Fibroblast of the aortic adventitia (primary cell): ENCODE measurements around the gene ABCC3. TPM values are rescaled to one million over a fixed set of nuclear protein-coding genes. Genes with fewer than 3 reads are reported as not detected.

ENCODE experiments used
- DNase-seq: peaks from one replicate; pipeline ENCODE4 v3.0.0-alpha.2; 2010; ENCODE audit warnings: low read depth
- H3K4me3 ChIP-seq: 2 replicates; pipeline ENCODE4 v1.5.1; 2011; ENCODE audit warnings: low read depth, mild to moderate bottlenecking, control low read depth, low read length, moderate library complexity
- total RNA-seq: library from RNA; depleted of rRNA; stranded (reverse); fragments of >200 nt; gene quantifications from 2 replicates; pipeline ENCODE4 v1.2.3, GENCODE V29; 2012; ENCODE audit warnings: low replicate concordance
- TF ChIP-seq, protein P1 (sequence below): IDR thresholded peaks from 2 replicates; pipeline ENCODE4 v1.5.1; 2011; ENCODE audit warnings: mild to moderate bottlenecking, low read length, control low read depth, inconsistent platforms; ENCODE audit not compliant: insufficient read depth

ABCC3 gene
- total RNA-seq, 1 donor: 12.5 TPM

GRCh38 chr17:50619489-50619888 is 15.2 kb upstream of the ABCC3 start:
- TF ChIP-seq, protein P1, sequence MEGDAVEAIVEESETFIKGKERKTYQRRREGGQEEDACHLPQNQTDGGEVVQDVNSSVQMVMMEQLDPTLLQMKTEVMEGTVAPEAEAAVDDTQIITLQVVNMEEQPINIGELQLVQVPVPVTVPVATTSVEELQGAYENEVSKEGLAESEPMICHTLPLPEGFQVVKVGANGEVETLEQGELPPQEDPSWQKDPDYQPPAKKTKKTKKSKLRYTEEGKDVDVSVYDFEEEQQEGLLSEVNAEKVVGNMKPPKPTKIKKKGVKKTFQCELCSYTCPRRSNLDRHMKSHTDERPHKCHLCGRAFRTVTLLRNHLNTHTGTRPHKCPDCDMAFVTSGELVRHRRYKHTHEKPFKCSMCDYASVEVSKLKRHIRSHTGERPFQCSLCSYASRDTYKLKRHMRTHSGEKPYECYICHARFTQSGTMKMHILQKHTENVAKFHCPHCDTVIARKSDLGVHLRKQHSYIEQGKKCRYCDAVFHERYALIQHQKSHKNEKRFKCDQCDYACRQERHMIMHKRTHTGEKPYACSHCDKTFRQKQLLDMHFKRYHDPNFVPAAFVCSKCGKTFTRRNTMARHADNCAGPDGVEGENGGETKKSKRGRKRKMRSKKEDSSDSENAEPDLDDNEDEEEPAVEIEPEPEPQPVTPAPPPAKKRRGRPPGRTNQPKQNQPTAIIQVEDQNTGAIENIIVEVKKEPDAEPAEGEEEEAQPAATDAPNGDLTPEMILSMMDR: no peak
- no peak for DNase-seq
- H3K4me3 ChIP-seq: no peak overlapping the region

GRCh38 chr17:50620237-50620636 is 14.4 kb upstream of the ABCC3 start:
- H3K4me3 ChIP-seq: no peak overlapping the region
- DNase-seq: no peak
- TF ChIP-seq, protein P1: no peak

GRCh38 chr17:50620858-50621257 is 13.8 kb upstream of the ABCC3 start:
- DNase-seq: no peak
- TF ChIP-seq, protein P1: no peak
- no peak overlapping the region for H3K4me3 ChIP-seq

- no peak for DNase-seq
These were observed 13.1 kb upstream of the ABCC3 start for GRCh38 chr17:50621574-50622031.

DNA sequence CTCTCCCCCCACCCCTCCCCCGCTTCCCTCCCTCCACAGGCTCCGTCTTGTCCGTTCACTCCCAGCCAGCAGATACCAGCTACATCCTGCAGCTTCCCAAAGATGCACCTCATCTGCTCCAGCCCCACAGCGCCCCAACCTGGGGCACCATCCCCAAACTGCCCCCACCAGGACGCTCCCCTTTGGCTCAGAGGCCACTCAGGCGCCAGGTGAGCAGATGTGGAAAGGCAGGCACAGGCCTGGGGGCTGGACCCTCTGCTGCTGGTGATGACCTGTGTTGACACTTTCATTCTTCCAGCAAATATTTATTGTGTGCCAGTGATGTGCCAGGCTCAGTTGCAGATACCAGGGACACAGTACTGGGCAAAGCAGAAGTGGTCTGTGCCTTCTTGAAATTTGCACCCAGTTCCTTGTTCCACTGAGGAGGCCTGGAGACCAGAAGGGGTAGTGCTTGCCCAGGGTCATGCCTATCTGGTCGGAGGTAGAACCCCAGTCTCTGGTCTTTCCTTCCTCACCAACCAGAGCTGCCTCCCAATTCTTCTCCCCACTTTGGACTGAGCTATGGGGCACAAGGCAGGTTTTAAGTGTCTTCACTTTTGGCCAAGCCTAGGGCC is 10.3 kb upstream of the ABCC3 start:
- no peak for DNase-seq
- TF ChIP-seq, protein P1: no peak
- H3K4me3 ChIP-seq: no peak overlapping the region

More at GRCh38 chr17:50621574-50622031, 13.1 kb upstream of the ABCC3 start:
- TF ChIP-seq, protein P1: no peak
- no peak overlapping the region for H3K4me3 ChIP-seq

DNA sequence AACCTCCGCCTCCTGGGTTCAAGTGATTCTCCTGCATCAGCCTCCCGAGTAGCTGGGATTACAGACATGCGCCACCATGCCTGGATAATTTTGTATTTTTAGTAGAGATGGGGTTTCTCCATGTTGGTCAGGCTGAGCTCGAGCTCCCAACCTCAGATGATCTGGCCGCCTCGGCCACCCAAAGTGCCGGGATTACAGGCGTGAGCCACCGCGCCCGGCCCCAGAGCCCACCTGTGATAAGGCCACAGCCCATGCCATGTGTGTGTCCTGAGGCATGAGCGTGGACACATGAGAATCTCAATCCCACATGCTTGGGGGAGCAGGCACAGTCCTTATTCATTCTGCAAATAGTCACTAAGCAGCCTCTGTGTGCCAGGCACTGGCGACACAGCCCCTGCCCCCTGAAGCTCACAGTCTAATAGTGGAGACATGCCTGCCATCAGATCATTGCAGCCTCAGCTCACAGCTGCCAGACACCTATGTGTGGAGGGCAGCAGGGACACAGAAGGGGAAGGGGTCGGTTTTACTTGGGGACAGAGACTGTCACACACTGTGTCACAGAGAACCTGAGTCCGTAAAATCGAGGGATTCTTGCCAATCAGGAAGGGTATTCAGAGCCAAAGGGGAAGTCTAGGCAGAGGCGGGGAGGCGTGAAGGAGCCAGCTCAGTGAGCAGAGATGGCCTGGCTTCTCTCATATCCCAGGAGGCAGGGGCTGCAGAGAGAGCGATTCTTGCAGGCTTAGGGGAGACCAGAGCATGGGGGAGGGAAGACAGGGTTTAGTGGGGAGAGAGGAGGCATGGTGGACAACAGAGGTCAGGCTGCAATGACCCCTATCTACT is 9.4 kb upstream of the ABCC3 start:
- TF ChIP-seq, protein P1: no peak
- no peak overlapping the region for H3K4me3 ChIP-seq
- no peak for DNase-seq
